GM13977 (cell line): ENCODE measurements around the gene OPA1.
"Not testable (repeated sequence)": the region's sequence is repeated elsewhere in the genome, so short reads cannot be mapped to it uniquely, and the experiment has no call there.

Source experiments
- DNase-seq: peaks from one replicate; pipeline ENCODE4 v3.0.0; 2012; ENCODE audit warnings: low spot score
- CTCF ChIP-seq: IDR thresholded peaks from 2 replicates; pipeline ENCODE4 v1.5.1; 2012; ENCODE audit warnings: mild to moderate bottlenecking, control low read depth; ENCODE audit not compliant: insufficient read depth; ENCODE audit errors: extremely low read depth, missing control alignments
- in situ Hi-C: fragments of 300-500 bp; cut with MboI; formaldehyde crosslinking; loops from one replicate; pipeline ENCODE4 v1.12.0; 2022; ENCODE audit warnings: low sequenced_read_pairs, low pct_unique_long_range_greater_than_20kb, mixed read lengths, inconsistent platforms; ENCODE audit not compliant: unreplicated experiment

OPA1 gene

GRCh38 chr3:193594946-193595689, 2.1 kb downstream of the OPA1 start:
- TF ChIP-seq CTCF, result no peak
- in situ Hi-C loops, result no loop called here
- DNase-seq, result no peak

- no peak for TF ChIP-seq CTCF
- DNase-seq, result no peak
- in situ Hi-C loops, result no loop called here
Measured at GRCh38 chr3:193595939-193596487, 3.0 kb downstream of the OPA1 start.

GRCh38 chr3:193598202-193598601, 5.2 kb downstream of the OPA1 start:
- DNase-seq, result no peak

GRCh38 chr3:193599393-193599792, 6.4 kb downstream of the OPA1 start:
- in situ Hi-C loops, result no loop called here
- no peak for DNase-seq
- TF ChIP-seq CTCF, result no peak

More at GRCh38 chr3:193598202-193598601, 5.2 kb downstream of the OPA1 start:
- in situ Hi-C loops, result no loop called here
- no peak for TF ChIP-seq CTCF

- peak; percentile 18 for DNase-seq
- in situ Hi-C loops, result no loop called here
Measured at GRCh38 chr3:193605876-193606275, 12.9 kb downstream of the OPA1 start.

GRCh38 chr3:193606892-193607291, 13.9 kb downstream of the OPA1 start:
- DNase-seq, in situ Hi-C loops: not testable (repeated sequence)

More at GRCh38 chr3:193605876-193606275, 12.9 kb downstream of the OPA1 start:
- TF ChIP-seq CTCF, result peak; percentile 72

GRCh38 chr3:193610516-193610915, 17.5 kb downstream of the OPA1 start:
- in situ Hi-C loops, DNase-seq: not testable (repeated sequence)
